NCI-H1092 treated with DMSO at 0.1 percent for 48 hours (cell line): ENCODE data around the gene MPLKIP.
"Not testable (repeated sequence)": the region's sequence is repeated elsewhere in the genome, so short reads cannot be mapped to it uniquely, and the experiment has no call there.

Experiments used
- DNase-seq: peaks from one replicate; lab custom pipeline; 2025; lab: John Stamatoyannopoulos, UW

The MPLKIP gene

GRCh38 chr7:40134428-40135316 is at the start of gene MPLKIP, which contains the start of gene SUGCT:
Gene MPLKIP, minus strand, starts transcription at chr7:40134622. Its CDS starts 55 bp downstream, at chr7:40134567.
Gene SUGCT, plus strand, starts transcription at chr7:40135005.
- peak; percentile 94 for DNase-seq

GRCh38 chr7:40182452-40182851 is 48.0 kb upstream of the MPLKIP start:
- no peak for DNase-seq

- DNase-seq: no peak
These were observed 42.6 kb upstream of the MPLKIP start for GRCh38 chr7:40177071-40177470.

- no peak for DNase-seq
These were observed 41.5 kb upstream of the MPLKIP start for GRCh38 chr7:40175725-40176510.

- not testable (repeated sequence) for DNase-seq
These were observed 40.8 kb upstream of the MPLKIP start for GRCh38 chr7:40175256-40175655.

GRCh38 chr7:40173121-40173520 is 38.7 kb upstream of the MPLKIP start:
- not testable (repeated sequence) for DNase-seq

- not testable (repeated sequence) for DNase-seq
These were observed 33.8 kb upstream of the MPLKIP start for GRCh38 chr7:40168266-40168665.

- DNase-seq: no peak
These were observed 32.9 kb upstream of the MPLKIP start for GRCh38 chr7:40167291-40167690.

- DNase-seq: no peak
These were observed 30.8 kb upstream of the MPLKIP start for GRCh38 chr7:40165216-40165615.

- DNase-seq: no peak
These were observed 28.1 kb upstream of the MPLKIP start for GRCh38 chr7:40162516-40162915.

GRCh38 chr7:40156988-40157387 is 22.6 kb upstream of the MPLKIP start:
- no peak for DNase-seq

- DNase-seq: no peak
These were observed 17.1 kb upstream of the MPLKIP start for GRCh38 chr7:40151504-40151903.

- no peak for DNase-seq
These were observed 14.2 kb upstream of the MPLKIP start for GRCh38 chr7:40148671-40149070.

- not testable (repeated sequence) for DNase-seq
These were observed 13.8 kb upstream of the MPLKIP start for GRCh38 chr7:40148247-40148580.

- DNase-seq: no peak
These were observed 13.2 kb upstream of the MPLKIP start for GRCh38 chr7:40147371-40148246.

- DNase-seq: not testable (repeated sequence)
These were observed 11.2 kb upstream of the MPLKIP start for GRCh38 chr7:40145596-40146130.

- not testable (repeated sequence) for DNase-seq
These were observed 7.5 kb upstream of the MPLKIP start for GRCh38 chr7:40141916-40142315.

- not testable (repeated sequence) for DNase-seq
These were observed 5.5 kb upstream of the MPLKIP start for GRCh38 chr7:40139891-40140290.

- DNase-seq: no peak
These were observed 4.6 kb upstream of the MPLKIP start for GRCh38 chr7:40138973-40139372.

GRCh38 chr7:40137563-40137962 is 3.1 kb upstream of the MPLKIP start:
- no peak for DNase-seq

- DNase-seq: no peak
These were observed 842 bp upstream of the MPLKIP start for GRCh38 chr7:40135317-40135610.
